GM19193 (cell line): ENCODE measurements around the gene E2F8.

ENCODE experiments used
- POLR2A ChIP-seq: IDR thresholded peaks from 4 replicates; pipeline ENCODE4 v1.6.1; 2011; ENCODE audit not compliant: insufficient read depth, insufficient read length; ENCODE audit errors: extremely low read depth

E2F8 gene

DNA sequence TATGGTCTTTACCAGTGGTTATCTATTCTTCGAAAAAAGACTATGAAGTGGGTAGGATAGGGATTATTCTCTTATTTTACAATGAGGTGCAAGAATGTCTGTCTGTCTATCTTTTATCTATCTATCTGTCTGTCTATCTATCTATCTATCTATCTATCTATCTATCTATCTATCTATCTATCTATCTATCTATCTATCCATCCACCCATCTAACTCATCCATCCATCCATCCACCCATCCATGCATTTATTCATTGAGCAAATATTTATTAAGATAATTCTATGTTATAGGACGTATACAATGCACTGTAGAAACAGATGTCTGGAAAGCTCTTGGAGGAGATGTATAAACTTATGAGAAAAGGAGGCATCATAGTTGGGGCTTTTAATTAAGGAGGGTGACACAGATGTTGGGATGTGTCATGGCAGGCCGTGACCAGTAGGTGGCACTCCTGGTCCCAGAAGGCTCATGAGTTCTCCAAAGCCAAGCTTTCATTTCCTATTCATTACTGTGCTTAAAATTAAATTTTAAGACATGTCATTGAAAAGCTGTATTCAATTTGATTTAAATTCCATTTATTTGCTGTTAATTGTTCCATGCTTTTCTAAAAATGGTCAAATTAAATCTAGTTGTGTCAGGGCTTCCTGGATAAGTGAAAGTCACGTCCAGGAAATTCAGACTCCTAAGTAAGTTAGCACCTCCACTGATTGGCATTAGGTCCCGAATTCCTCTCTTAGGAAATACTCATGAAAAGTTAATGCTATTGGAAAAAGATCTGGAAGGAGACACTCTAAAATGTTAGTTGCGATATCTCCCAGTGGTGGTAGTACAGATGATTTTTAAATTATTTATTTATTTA lies 19.0 kb upstream of the E2F8 start:
- no peak for TF ChIP-seq POLR2A

- no peak for TF ChIP-seq POLR2A
Observed at GRCh38 chr11:19258641-19259230, 18.0 kb upstream of the E2F8 start.

- no peak for TF ChIP-seq POLR2A
Observed at GRCh38 chr11:19253817-19254216, 13.1 kb upstream of the E2F8 start.

GRCh38 chr11:19253153-19253745 lies 12.5 kb upstream of the E2F8 start:
- no peak for TF ChIP-seq POLR2A

- no peak for TF ChIP-seq POLR2A
Observed at GRCh38 chr11:19252394-19253152, 11.8 kb upstream of the E2F8 start.

GRCh38 chr11:19251577-19251976 lies 10.8 kb upstream of the E2F8 start:
- no peak for TF ChIP-seq POLR2A

- no peak for TF ChIP-seq POLR2A
Observed at GRCh38 chr11:19246816-19247215, 6.1 kb upstream of the E2F8 start.

DNA sequence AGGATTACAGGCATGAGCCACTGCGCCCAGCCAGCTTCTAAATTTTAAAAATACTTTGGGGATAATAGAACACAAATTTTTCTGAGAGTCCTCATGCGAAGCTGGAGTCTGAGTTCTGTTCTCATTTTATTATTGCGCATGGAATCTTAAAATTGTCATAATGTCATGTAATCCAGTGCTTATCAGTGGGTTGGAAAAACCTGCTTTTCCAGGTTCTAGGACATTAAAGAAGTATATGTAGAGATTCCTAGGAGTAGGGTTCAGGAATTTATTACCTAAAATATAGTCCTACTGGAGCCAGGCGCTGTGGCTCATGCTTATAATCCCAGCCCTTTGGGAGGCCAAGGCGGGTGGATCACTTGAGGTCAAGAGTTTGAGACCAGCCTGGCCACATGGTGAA lies 4.6 kb upstream of the E2F8 start:
- TF ChIP-seq POLR2A, result no peak

DNA sequence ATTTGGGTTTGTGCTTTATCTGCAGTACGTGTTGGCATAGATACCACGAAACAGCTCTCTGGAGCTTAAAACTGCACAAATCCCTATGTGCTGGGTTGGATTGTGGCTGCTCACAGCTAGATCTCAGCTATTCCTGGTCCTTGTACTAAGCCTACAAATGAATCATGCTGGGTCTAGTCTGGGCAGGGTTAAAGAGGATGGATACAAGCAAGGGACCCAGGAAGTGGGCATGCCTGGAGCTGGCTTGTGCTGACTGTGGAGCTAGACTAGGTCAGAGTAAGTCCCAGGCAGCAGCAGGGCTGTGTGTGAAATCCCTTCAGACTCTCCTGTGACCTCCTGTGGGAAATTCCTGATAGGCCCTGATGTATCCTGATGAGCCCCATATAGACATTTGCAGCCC lies 3.9 kb upstream of the E2F8 start:
- TF ChIP-seq POLR2A, result no peak

DNA sequence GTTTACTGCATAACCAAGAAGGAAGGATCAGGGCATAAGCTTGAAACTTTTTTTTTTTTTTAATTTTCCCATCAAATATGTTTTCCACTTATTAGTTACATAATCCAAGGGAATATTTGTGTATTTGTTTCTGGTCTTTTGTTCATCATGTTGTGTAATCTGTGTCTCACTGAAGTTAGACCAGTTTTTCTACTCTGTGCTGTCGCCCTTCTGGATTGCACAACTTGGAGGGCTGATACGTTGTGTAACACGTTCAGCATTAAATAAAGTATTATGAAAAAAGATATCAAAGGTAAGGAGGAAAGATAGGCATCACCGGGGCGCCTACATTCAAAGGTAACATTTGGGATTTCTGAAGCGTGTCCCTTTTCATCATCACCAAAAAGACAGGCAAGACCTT lies 3.3 kb upstream of the E2F8 start:
- TF ChIP-seq POLR2A, result no peak

GRCh38 chr11:19243613-19244012 lies 2.9 kb upstream of the E2F8 start:
- TF ChIP-seq POLR2A, result no peak

GRCh38 chr11:19243143-19243542 lies 2.4 kb upstream of the E2F8 start:
- TF ChIP-seq POLR2A, result no peak

DNA sequence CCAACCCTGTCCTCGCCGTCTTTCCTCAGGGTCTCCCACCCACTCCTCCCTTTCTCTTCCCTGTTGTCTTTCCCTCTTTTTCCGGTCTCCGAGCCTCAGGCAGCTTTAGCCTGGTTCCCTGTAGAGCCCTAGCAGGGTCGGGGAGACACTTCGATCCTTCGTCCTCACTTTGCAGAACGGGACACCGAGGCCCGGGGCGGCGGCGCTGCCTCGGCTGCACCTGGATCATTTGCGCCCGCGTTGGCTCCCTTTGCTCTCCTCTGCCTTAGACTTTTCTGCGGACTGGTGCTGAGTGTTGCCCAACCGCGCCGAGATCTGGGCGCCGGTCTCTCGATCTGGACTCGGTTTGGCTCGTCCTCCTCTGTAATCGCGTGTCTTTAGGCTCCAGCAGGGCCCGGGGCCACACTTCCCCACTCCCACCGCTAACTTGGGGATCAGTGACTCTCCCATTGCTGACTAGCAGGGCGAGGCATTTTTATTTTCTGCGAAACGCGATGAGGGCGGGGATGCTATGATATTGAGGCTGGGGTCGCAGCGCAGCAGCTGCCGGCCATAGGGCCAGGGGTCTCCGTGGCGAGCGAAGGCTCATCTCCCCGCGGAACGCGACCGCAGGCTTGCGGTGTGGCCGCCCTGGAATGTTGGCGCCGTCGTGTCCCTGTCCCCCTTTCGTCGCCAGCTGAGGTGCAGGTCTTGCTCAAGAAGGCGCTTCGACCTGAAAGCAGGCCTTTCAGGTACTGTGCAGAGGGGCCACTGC lies 1.6 kb upstream of the E2F8 start:
- no peak for TF ChIP-seq POLR2A

- peak; percentile 43 for TF ChIP-seq POLR2A
Observed at GRCh38 chr11:19241260-19242178, 774 bp upstream of the E2F8 start.

- TF ChIP-seq POLR2A, result no peak
Observed at GRCh38 chr11:19239039-19239438, 1.7 kb downstream of the E2F8 start.
